Muscle of leg (tissue), 11 donors: ENCODE measurements around the gene GON7. TPM values are rescaled to one million over a fixed set of nuclear protein-coding genes. Genes with fewer than 3 reads are reported as not detected.
A peak's percentile ranks its signal among the peaks of the same experiment; 100 is the strongest.

ENCODE experiments used
- DNase-seq: peaks from one replicate; pipeline ENCODE4 v3.0.0; 2013
- H3K27ac ChIP-seq: one replicate; pipeline ENCODE4 v1.5.1; 2013; ENCODE audit warnings: mild to moderate bottlenecking, low read length, control low read depth
- H3K27me3 ChIP-seq: one replicate; pipeline ENCODE4 v1.6.1; 2013; ENCODE audit warnings: low read length; ENCODE audit not compliant: control insufficient read depth, insufficient read depth
- H3K36me3 ChIP-seq: one replicate; pipeline ENCODE4 v1.6.1; 2013; ENCODE audit warnings: low read length; ENCODE audit not compliant: control insufficient read depth, insufficient read depth
- H3K4me1 ChIP-seq: one replicate; pipeline ENCODE4 v1.6.1; 2013; ENCODE audit warnings: low read length; ENCODE audit not compliant: control insufficient read depth, insufficient read depth
- H3K4me3 ChIP-seq: one replicate; pipeline ENCODE4 v1.5.1; 2013; ENCODE audit warnings: low read length, control low read depth
- H3K9me3 ChIP-seq: replicated peaks from 2 replicates; pipeline ENCODE4 v1.6.1; 2013; ENCODE audit warnings: low read depth, low read length; ENCODE audit not compliant: control insufficient read depth
- WGBS: methylation state at CpG from one replicate; pipeline ENCODE4 v1.1.5; 2013; ENCODE audit warnings: missing lambda C conversion rate; ENCODE audit not compliant: insufficient coverage; 5-methylcytosine and 5-hydroxymethylcytosine counted together
- polyA plus RNA-seq, 8 donors: library from polyadenylated mRNA; unstranded; fragments of 120-200 nt; gene quantifications; one replicate each; pipeline versions ENCODE4 v1.2.1 to v1.2.3, GENCODE V29; 2013; ENCODE audit warnings: inconsistent platforms in 1 of 8, low replicate concordance in 1 of 8; ENCODE audit not compliant: insufficient read length in 8 of 8, insufficient read depth in 1 of 8
- total RNA-seq: library from RNA; stranded (reverse); fragments of 120-200 nt; gene quantifications from one replicate; pipeline ENCODE4 v1.2.4, GENCODE V29; 2013

Gene GON7
- total and polyA plus RNA-seq, 9 donors: 8.6 to 12.5 (median 9.5) TPM

DNA sequence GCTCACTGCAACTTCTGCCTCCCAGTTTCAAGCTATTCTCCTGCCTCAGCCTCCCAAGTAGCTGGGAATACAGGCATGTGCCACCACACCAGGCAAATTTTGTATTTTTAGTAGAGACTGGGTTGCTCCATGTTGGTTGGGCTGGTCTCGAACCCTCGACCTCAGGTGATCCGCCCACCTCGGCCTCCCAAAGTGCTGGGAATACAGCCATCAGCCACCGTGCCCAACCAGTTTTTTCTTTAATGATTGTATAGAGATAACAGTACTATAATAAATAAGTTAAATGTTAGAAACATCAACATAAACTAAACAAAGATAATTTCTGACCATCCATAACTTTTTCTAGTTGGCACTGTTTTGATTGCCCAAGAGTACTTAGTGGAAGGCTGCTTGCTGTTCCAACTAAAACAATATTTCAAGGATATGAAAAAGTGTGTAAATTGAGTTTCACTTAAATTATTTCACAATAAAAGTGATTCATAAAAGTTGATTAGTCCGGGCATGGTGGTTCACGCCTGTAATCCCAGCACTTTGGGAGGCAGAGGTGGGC is 5.6 kb downstream of the GON7 start:
- Histone ChIP-seq H3K36me3 (no peaks in the 10 kb centered on the region), H3K27ac (no peak overlapping the region), H3K27me3 (no peaks in the 10 kb centered on the region), H3K4me3 (no peak overlapping the region), H3K4me1 (peaks cover 6% of the 10 kb centered on the region), H3K9me3 (no peaks in the 10 kb centered on the region)
- WGBS: 100% methylated on average over 1 of the region's 7 CpGs
- no peak for DNase-seq

DNA sequence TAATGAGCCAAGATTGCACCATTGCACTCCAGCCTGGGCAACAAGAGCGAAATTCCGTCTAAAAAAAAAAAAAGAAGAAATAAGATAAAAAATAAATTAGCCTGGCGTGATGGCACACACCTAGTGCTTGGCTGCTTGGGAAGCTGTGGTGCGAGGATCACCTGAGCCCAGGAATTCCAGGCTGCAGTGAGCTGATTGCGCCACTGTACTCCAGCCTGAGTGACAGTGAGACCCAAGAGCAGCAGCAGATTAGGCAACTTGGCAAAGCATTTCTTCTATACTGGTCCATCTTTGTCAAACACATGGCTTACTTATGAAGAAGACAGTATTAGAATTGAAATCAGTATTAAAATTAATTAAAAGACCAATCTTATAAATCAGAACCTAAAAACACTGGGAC is 6.3 kb downstream of the GON7 start:
- Histone ChIP-seq H3K27ac (no peak overlapping the region), H3K36me3 (no peaks in the 10 kb centered on the region), H3K4me3 (no peak overlapping the region), H3K4me1 (no peaks in the 10 kb centered on the region), H3K27me3 (no peaks in the 10 kb centered on the region), H3K9me3 (no peaks in the 10 kb centered on the region)
- no peak for DNase-seq
- 100% methylated on average over 5 of the region's 5 CpGs for WGBS

DNA sequence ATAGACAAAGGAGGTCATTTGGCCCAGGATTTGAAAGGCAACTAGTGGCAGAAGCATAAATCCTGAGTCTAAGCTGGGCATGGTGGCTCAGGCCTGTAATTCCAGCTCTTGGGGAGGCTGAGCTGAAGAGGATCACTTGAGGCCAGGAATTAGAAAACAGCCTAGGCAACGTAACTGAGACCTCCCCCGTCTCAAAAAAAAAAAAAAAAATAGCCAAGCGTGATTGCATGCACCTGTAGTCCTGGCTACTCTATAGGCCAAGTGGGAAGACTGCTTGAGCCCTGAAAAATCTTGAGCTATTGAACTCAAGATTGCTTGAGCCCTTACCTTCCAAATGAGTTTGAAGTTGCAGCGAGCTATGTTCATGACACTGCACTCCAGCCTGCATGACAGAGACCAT is 7.8 kb downstream of the GON7 start:
- H3K4me3 ChIP-seq: no peak overlapping the region
- 93% methylated on average over 3 of the region's 4 CpGs for WGBS
- H3K4me1 ChIP-seq: no peaks in the 10 kb centered on the region
- DNase-seq: no peak
- no peak overlapping the region for H3K27ac ChIP-seq
- H3K9me3 ChIP-seq: no peaks in the 10 kb centered on the region
- H3K36me3 ChIP-seq: no peaks in the 10 kb centered on the region
- no peaks in the 10 kb centered on the region for H3K27me3 ChIP-seq

DNA sequence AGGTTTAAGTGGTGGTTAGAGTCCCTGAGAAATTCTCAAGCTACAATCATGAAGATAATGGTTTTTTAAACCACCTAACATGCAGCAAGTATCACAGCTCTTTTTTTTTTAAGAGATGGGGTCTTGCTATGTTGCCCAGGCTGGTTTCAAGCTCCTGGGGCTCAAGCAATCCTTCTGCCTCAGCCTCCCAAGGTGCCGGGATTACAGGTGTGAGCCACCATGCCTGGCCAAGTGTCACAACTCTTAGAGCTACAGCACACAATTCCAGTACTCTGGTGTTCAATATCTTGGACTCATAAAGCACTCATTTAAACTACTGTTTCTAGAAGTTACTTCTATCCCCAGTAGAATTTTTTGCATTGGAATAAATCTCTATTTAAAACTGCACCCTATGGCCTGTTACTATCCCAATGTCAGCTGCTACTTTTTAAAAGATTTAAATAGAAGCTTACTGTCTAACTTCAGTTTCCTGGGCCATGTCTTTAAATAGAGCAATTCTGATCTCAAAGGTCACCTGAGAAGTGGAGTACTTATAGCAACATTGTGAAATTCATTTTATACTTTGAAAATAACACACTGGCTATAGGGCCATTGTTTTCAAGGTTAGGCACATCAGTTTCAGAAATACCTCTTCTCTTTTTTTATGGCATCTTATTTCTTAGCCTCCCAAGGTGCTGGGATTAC is 11.4 kb downstream of the GON7 start:
- no peak for DNase-seq

DNA sequence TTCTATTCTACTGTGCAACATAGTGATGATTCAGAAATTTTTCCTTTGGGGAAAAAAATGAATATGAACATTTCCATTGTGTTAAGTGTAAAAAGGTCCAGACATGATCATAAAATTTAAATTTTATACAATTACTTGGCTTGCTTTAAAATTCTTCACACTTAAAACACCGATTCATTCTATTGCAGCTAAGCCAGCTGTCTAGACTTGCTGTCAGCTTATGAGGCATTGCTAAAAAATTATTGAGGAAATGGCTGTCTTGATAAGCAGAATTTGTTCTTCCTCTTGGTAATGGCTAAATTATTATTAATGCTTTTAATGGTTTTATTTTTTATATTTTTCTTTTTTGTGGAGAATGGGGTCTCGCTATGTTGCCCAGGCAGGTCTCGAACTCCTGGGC is 19.9 kb downstream of the GON7 start:
- no peak overlapping the region for H3K27ac ChIP-seq
- DNase-seq: no peak
- no peaks in the 10 kb centered on the region for H3K9me3 ChIP-seq

More for the DNA sequence above, 11.4 kb downstream of the GON7 start:
- WGBS: 60% methylated on average over 1 of the region's 1 CpG
- H3K27me3 ChIP-seq: no peaks in the 10 kb centered on the region
- no peak overlapping the region for H3K4me3 ChIP-seq
- H3K36me3 ChIP-seq: no peaks in the 10 kb centered on the region
- H3K27ac ChIP-seq: no peak overlapping the region
- no peaks in the 10 kb centered on the region for H3K9me3 ChIP-seq
- no peaks in the 10 kb centered on the region for H3K4me1 ChIP-seq

DNA sequence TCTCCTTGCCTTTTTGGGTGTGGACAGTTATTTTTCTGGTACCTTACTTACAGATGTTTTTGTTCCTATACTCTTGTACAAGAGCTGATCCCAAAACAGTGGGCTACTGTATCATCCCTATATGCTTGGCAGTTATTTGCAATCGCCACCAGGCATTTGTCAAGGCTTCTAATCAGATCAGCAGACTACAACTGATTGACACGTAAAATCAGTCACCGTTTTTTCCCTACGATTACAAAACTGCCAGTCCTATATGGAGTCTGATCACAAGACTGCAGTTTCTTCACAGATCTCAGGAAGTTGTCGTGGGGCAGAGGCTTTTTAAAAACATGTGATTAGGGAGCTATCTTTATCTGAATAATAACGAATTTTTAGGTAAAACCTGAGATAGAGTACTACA is 20.4 kb downstream of the GON7 start:
- WGBS: 80% methylated on average over 4 of the region's 6 CpGs
- no peaks in the 10 kb centered on the region for H3K27me3 ChIP-seq
- no peaks in the 10 kb centered on the region for H3K9me3 ChIP-seq
- DNase-seq: peak; percentile 25
- no peak overlapping the region for H3K4me3 ChIP-seq
- H3K36me3 ChIP-seq: peaks cover 19% of the 10 kb centered on the region
- H3K27ac ChIP-seq: no peak overlapping the region
- H3K4me1 ChIP-seq: peaks cover 16% of the 10 kb centered on the region

More for the DNA sequence above, 19.9 kb downstream of the GON7 start:
- peaks cover 16% of the 10 kb centered on the region for H3K4me1 ChIP-seq
- peaks cover 18% of the 10 kb centered on the region for H3K36me3 ChIP-seq
- no peaks in the 10 kb centered on the region for H3K27me3 ChIP-seq
- no peak overlapping the region for H3K4me3 ChIP-seq
- WGBS: no CpG with 5 or more reads among the region's 3 CpGs

DNA sequence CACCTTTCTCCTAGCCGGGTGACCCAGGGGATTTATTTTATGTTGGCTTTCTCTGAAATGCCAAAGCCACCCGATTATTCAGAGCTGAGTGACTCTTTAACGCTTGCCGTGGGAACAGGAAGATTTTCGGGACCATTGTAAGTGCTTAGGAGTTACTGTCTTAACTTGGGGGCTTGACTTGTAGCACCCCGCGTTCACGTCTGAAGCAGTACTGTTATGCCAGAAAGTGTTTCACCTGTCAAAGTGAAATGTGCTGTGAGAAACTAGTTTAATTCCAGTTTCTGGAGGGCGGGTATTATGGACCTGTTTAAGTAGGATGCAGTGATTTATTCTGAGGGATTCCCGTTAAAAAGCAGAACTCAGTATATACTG is 21.5 kb downstream of the GON7 start:
- peak overlapping the region; percentile 78 for H3K4me3 ChIP-seq
- DNase-seq: no peak
- no peaks in the 10 kb centered on the region for H3K9me3 ChIP-seq
- peak overlapping the region; percentile 93 for H3K27ac ChIP-seq
- peaks cover 20% of the 10 kb centered on the region for H3K36me3 ChIP-seq
- WGBS: 0% methylated on average over 9 of the region's 10 CpGs
- H3K4me1 ChIP-seq: peaks cover 16% of the 10 kb centered on the region
- no peaks in the 10 kb centered on the region for H3K27me3 ChIP-seq

DNA sequence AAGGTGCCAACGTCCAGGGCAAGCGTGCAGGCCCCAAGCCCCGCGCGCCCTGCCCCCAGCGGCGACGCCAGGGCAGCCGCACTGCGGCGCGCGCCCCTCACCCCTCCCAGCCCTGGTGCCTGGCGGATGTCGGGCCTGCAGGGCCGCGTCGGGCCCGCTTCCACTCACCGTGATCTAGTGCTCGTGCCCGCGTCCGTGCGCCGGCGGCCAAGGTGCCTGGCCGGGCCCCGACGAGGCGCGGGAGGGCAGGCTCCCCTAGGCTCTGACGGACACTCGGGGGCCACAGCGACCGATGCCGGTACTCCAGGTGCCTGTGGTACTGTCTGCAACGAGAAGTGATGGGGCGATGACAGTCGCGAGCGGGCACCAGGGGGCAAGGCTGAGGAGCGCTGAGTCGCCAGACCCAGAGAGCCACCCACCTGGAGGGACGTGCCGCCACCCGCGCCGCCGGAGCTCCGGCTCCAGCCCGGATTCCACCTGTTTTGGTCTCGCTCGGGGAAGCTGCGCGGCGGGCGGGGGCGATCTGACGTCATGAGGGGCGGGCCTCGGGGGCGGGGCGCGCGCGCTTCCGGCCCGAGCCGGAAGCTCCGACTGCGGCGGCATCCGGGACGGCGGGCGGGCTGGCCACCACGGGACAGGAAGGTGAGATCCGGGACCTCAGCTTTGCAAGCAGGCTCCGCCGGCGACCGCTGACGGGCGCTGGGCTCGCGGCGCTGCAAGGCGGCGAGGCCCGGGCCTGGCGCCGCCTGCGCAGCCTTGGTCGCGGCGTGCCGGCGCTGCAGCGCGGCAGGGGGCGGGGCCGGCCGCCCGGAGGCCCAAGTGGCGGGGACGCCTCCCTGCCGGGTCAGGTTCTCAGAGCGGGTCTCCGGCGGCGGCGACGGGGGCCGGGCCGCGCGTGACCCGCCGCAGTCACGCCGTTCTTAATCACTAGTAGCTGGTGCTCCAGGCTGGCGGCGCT is 22.2 kb downstream of the GON7 start, which contains the start of the genes LYSET and MOAP1:
LYSET (plus strand) TSS at position 927 of the 958 bp plus-strand sequence. CDS start 89 bp downstream, outside the sequence.
MOAP1 (minus strand) TSS at position 507 of the 958 bp plus-strand sequence. CDS start 655 bp downstream, outside the sequence.
- H3K4me3 ChIP-seq: peak within 1 kb of the TSS; percentile 78
- H3K27ac ChIP-seq: peak within 1 kb of the TSS; percentile 95
- WGBS: under 1% methylated on average over 121 of the region's 124 CpGs
- H3K9me3 ChIP-seq: no peaks in the 10 kb centered on the region
- H3K27me3 ChIP-seq: no peaks in the 10 kb centered on the region
- peak; percentile 92 for DNase-seq
- H3K36me3 ChIP-seq: peaks cover 20% of the 10 kb centered on the region
- peaks cover 16% of the 10 kb centered on the region for H3K4me1 ChIP-seq

DNA sequence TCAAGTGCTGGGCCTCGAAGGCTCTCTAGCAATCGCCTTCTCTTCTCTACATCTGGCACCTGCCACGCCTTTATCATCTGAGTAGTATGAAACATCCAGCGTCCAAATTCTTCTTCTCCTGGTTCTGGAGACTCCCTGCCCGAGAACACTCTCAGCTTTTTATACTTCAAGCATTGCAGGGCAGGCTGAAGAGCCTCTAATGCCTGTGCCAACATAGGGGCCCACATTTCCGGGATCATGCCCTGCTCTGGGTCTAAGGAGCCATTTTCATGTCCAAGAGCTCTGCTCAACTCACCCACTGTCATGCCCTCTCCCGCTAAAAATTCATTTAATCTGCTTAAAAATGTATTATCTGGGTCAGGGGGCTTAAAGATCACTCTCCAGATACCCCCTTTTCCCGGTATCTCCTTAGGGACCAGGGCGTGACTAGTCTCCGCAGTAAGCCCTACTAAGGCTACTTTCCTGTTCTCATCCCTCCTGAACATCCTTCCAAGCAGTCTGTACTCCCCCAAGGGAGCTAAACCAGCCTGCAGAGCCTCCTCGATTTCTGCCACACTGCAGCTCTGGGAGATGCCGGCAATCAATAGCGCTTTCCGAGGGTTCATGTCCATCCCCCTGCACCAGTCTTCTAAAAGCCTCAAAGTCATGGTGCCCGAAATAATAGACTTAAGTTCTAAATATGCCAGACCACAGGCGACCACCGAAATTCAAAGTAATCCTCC is 23.1 kb downstream of the GON7 start:
- Histone ChIP-seq H3K4me3 (peak overlapping the region; percentile 78), H3K27ac (no peak overlapping the region), H3K9me3 (no peaks in the 10 kb centered on the region), H3K36me3 (peaks cover 19% of the 10 kb centered on the region), H3K4me1 (peaks cover 16% of the 10 kb centered on the region), H3K27me3 (no peaks in the 10 kb centered on the region)
- 50% methylated on average over 14 of the region's 17 CpGs for WGBS
- no peak for DNase-seq
